Endometrium (tissue), 2 donors: ENCODE measurements around the gene DDX39B.
"Not testable (repeated sequence)": the region's sequence is repeated elsewhere in the genome, so short reads cannot be mapped to it uniquely, and the experiment has no call there.

ENCODE experiments used
- FAIRE-seq: peaks from 2 replicates; lab custom pipeline; 2012; peaks lifted over from hg19 to GRCh38; lab: Jason Lieb, UNC
- donor health status: control.
- donor health status: control.

The DDX39B gene

GRCh38 chr6:31575952-31576685, 34.3 kb upstream of the DDX39B start:
- no peak for FAIRE-seq

- FAIRE-seq, result no peak
These were observed 33.6 kb upstream of the DDX39B start, which contains the start of gene TNF for GRCh38 chr6:31575335-31575901. TNF (plus strand) TSS chr6:31575565; CDS start chr6:31575742, 177 bp downstream.

DNA sequence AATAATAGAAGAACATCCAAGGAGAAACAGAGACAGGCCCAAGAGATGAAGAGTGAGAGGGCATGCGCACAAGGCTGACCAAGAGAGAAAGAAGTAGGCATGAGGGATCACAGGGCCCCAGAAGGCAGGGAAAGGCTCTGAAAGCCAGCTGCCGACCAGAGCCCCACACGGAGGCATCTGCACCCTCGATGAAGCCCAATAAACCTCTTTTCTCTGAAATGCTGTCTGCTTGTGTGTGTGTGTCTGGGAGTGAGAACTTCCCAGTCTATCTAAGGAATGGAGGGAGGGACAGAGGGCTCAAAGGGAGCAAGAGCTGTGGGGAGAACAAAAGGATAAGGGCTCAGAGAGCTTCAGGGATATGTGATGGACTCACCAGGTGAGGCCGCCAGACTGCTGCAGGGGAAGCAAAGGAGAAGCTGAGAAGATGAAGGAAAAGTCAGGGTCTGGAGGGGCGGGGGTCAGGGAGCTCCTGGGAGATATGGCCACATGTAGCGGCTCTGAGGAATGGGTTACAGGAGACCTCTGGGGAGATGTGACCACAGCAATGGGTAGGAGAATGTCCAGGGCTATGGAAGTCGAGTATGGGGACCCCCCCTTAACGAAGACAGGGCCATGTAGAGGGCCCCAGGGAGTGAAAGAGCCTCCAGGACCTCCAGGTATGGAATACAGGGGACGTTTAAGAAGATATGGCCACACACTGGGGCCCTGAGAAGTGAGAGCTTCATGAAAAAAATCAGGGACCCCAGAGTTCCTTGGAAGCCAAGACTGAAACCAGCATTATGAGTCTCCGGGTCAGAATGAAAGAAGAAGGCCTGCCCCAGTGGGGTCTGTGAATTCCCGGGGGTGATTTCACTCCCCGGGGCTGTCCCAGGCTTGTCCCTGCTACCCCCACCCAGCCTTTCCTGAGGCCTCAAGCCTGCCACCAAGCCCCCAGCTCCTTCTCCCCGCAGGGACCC, 32.6 kb upstream of the DDX39B start:
- FAIRE-seq, result no peak

GRCh38 chr6:31573239-31574105, 31.7 kb upstream of the DDX39B start:
- FAIRE-seq, result no peak

GRCh38 chr6:31572041-31572911, 30.5 kb upstream of the DDX39B start, which contains the start of gene LTA:
LTA (plus strand) TSS chr6:31572289; CDS start chr6:31572743, 454 bp downstream.
- no peak for FAIRE-seq

DNA sequence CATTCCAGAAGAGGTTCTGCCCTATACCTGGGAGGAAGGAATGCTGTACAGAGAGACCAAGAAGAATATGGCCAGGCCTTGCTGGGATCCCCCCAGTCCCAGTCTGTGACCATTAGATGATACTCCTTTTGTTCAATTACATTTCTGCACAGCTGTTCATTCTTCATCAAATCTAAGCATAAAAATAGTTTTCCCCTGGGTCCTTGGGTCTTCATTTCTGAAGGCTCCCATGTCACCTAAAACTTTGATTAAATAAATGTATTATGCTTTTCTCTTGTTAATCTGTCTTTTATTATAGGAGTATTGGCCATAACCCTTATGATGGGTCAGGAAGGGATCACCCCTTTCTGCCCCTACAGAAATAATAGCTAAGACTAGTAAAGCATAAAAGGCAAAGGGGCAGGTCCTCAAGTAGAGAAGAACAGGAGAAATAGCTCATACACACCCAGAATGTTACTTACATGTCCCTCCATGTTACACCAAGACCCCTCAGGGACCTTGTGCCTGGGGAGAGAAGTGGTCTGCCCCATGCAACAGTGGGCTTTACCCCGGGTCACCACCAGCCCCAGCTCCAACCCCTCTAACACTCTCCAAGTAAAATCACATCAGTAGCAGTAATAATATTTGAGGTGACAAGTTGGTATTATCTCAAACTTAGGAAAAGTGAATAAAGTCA, 28.2 kb upstream of the DDX39B start:
- no peak for FAIRE-seq

DNA sequence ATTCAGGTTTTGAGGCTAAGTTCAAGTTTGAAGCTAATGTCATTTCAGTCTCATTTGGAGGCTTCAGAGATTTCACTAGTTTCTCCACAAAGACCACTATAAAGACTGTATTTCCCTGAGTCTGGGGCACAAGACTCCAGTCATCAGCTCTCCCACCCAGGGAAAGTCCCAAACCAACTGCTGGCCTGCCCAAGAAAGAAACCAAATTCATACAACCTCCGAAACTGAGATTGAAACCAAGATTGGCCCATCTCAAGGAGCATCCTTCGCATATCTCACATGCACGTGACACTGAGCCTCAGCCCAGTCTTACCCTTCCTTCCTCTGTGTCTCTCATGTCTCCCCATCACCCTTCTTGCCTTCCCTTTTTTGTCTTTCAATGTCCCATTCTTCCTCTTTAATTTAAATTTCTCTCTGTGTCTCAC, 26.7 kb upstream of the DDX39B start:
- no peak for FAIRE-seq

GRCh38 chr6:31567531-31568370, 25.9 kb upstream of the DDX39B start:
- no peak for FAIRE-seq

GRCh38 chr6:31560697-31561058, 18.9 kb upstream of the DDX39B start:
- no peak for FAIRE-seq

DNA sequence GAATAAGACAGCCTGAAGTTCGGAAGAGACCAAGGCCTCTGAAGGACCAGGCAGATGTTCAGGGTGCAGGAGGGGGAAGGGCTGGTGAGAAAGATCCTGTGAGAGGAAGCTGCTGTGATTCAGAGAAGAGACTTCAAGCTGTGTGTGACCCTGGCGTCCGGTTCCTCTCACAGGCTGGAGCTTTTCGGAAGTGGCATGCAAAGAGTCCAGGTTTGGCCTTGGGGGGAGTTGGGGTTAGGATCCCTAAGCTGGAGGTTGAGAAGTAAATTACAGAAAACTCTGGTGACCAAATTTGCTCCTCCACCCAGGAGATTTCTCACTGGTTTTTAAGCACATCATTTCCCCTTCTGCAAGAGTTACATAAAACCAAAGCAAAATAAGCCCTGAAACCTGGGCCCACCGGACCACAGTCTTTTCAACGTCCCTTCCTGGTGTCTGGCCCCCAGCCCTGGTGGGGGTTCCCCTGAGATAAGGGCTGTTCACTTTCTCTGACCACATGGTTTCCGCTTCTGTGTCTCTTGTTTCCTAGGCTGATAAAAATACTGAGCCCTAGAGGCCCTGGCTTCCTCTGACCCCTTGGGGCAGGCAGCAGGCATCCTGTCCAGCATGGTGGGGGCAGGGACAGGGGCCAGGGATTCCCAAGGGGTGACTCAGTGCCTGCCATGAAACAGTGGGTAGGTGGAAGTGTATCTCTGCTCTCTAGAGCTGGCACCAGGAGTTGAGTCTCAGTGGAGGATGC, 18.3 kb upstream of the DDX39B start:
- FAIRE-seq, result no peak

- FAIRE-seq, result no peak
These were observed 17.8 kb upstream of the DDX39B start for GRCh38 chr6:31559606-31559957.

DNA sequence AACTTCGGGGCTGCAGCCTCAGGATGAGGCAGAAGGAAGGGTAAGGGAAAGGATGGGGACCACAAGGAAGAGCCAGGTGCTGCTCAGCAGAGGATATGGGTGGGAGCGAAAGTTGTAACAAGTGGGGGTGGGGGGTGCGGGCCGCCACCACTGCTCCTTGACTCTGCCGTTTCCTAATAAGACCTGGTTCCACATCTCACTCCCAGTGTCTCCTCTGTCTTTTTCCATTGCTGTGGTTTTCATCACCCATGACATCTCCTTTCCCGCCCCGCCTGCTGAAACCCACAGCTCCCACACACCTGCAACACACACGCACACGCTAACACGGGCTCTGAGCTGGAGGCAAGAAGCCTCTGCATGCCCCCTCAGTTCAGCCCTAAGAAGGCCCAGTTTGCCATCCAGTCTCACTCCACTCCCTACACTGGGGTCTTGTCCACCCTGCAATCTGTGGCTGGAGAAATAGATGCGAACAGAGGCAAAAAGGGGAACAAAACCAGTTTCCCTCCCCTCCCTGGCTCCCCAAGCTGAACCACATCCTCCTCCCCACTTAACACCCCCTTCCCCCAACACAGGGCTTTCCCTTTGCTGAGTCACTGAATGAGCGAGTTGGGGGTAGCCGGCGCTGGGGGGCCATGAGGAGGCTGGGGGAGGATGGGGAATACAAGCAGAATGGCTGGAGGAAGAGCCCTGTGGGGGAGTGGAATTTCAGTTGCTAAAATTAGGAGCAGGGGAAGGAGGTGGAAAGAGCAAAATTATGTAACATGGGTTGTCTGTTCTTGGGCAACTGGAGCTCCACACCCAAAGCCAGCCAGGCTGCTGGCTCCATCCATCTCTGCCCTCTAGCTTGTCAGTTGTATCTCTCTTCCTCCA, 17.1 kb upstream of the DDX39B start:
- FAIRE-seq, result no peak

DNA sequence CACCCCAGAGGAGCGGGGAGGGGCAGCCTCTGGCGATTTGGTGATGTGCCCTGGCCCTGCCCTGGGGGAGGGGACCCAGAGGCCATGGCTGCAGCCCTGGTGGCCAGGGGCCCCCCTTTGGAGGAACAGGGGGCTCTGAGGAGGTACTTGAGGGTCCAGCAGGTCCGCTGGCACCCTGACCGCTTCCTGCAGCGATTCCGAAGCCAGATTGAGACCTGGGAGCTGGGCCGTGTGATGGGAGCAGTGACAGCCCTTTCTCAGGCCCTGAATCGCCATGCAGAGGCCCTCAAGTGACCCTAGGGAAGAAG, 16.5 kb upstream of the DDX39B start:
- no peak for FAIRE-seq

- no peak for FAIRE-seq
These were observed 15.9 kb upstream of the DDX39B start for GRCh38 chr6:31557443-31558317.

- no peak for FAIRE-seq
These were observed 14.5 kb upstream of the DDX39B start for GRCh38 chr6:31556307-31556706.

GRCh38 chr6:31551371-31551770, 9.6 kb upstream of the DDX39B start:
- FAIRE-seq, result not testable (repeated sequence)

- FAIRE-seq, result no peak
These were observed 6.7 kb upstream of the DDX39B start for GRCh38 chr6:31548544-31548873.
